GM06990 (cell line): ENCODE results near the gene LONP2.

Source experiments
- DNase-seq: peaks from one replicate; pipeline ENCODE4 v3.0.0-alpha.2; 2011; ENCODE audit not compliant: insufficient read length; ENCODE audit errors: extremely low read depth
- H3K27me3 ChIP-seq: replicated peaks from 2 replicates; pipeline ENCODE4 v1.6.0; 2011; ENCODE audit warnings: low read length; ENCODE audit not compliant: control insufficient read depth, insufficient read depth
- H3K36me3 ChIP-seq: 2 replicates; pipeline ENCODE4 v1.5.1; 2011; ENCODE audit warnings: low read length; ENCODE audit not compliant: control insufficient read depth, insufficient read depth
- H3K4me3 ChIP-seq: replicated peaks from 2 replicates; pipeline ENCODE4 v1.5.1; 2011; ENCODE audit warnings: low read depth, mild to moderate bottlenecking, control low read depth, low read length
- CTCF ChIP-seq: IDR thresholded peaks from 2 replicates; pipeline ENCODE4 v1.5.1; 2011; ENCODE audit warnings: low read length, control low read depth, mild to moderate bottlenecking, inconsistent platforms; ENCODE audit not compliant: insufficient read depth, poor library complexity, severe bottlenecking

Gene LONP2

DNA sequence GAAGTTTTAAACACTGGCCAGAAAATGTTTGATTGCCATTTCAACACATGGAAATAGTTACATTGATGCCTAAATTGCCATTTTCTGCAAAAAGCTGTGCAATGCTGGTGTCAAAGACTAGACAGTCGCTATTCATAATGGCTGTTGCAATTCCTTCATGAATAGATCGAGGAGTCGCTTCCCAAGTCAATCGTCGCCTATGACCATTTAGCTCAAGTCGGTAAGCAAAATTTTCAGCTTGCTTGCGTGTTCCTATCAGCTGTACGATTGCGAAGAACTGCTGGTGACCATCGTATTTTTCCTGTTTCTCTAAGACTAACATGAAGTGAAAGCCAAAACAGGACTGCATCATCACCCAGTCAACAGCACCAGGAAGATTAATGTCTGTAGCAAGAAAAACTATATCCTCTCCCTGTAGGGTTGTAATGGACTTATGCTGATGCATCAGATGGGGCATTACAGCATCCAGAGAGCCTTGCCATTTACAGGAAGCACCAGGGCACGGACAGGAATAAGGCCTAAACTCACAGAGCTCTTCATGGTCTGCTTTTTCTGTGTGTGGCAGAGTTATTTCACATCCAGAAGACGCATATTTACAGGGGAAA is 117.5 kb downstream of the LONP2 start:
- Histone ChIP-seq H3K27me3 (no peaks in the 10 kb centered on the region), H3K36me3 (peaks cover 2% of the 10 kb centered on the region; the same call in 1 of the 2 replicates), H3K4me3 (no peak overlapping the region)
- no peak for DNase-seq
- TF ChIP-seq CTCF, result no peak

DNA sequence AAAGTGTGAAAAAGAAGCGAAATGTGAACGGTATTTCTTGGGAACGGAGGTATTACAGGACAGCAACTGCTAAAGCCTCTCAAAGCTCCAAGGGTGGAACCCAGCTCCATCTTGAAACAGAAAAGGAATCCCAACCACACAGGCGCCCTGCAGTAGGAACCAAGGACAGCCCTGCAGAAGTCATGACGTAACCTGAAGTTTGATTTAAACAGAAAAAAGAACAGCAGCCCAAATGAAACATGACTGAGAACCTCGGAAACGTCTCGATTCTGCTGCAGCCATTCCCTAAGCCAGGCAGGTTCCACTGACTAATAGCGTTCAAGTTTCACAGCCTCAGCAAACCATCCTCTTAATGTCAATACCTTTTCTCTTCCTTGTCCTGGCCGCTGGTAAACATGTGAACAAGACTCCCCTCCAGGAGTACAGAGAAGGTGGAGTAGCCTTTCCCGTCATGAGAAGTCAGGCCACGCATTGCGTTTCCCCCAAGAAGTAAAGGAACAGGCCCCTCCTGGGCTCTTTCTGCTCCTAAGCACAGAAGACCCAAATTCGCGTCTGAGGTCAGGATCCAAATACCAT is 121.0 kb downstream of the LONP2 start:
- DNase-seq, result no peak
- Histone ChIP-seq H3K27me3 (no peaks in the 10 kb centered on the region), H3K4me3 (peak overlapping the region; percentile 75), H3K36me3 (peaks cover 2% of the 10 kb centered on the region; the same call in 1 of the 2 replicates)
- no peak for TF ChIP-seq CTCF

DNA sequence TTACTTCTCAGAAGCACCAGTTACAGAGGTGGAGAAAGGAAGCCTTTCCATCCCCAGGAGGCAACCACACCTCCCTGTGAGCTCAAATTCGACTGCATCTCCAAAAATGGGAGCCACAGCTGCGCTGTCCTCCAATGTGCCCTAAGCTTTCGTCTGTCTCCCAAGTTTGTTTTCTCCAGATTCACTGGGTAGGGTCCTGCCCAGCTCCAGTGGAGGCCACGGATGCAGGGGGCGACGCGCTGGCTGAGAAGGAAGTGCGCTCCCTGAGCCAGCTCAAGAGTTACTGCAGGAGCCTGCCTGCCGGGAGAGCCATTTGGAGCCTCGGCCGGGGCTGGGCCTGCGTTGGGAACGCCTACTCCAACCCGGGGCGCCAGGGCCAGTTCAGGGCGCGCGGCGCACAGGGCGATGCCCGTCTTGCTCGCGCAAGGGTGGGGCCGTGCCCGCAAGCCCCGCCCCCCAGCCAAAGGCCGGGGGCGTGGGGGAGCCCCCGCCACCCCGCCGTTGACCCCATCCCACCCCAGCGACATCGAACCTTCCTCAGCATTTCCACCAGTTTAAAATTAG is 121.6 kb downstream of the LONP2 start:
- H3K36me3 ChIP-seq, result peaks cover 2% of the 10 kb centered on the region; the same call in 1 of the 2 replicates
- no peak for TF ChIP-seq CTCF
- no peaks in the 10 kb centered on the region for H3K27me3 ChIP-seq
- H3K4me3 ChIP-seq, result peak overlapping the region; percentile 75
- peak; percentile 88 for DNase-seq

GRCh38 chr16:48366165-48367093 is 122.3 kb downstream of the LONP2 start:
- H3K4me3 ChIP-seq, result peak overlapping the region; percentile 75
- H3K36me3 ChIP-seq, result peaks cover 2% of the 10 kb centered on the region; the same call in 1 of the 2 replicates
- no peaks in the 10 kb centered on the region for H3K27me3 ChIP-seq
- peak; percentile 36 for DNase-seq
- TF ChIP-seq CTCF, result no peak

DNA sequence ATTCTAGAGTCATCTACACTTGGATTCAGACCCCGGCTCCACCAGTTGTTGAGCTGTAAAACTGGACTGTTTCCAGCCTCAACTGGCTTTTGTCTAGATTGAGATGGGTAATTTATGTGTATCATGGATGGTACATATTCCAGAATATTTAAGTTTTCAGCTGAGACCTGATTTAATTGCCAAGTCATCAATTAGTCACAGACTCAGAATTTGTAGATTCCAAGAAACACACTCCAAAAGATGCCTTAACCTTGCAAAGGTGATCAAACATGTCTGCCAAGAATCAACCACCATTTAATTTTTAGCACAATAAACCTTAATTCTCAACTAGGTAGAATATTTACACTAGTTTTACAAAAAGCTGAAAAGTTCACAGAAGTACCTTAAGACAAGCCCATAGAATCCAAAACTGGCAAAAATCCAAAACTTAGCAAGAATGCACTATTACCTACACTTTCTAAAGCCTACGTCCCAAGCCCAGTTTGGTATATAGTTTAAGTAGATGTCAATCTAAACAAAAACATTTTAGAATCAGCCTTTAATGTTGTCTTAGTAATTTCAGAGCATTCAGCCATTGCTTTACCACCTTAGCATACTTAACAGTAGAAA is 123.4 kb downstream of the LONP2 start:
- DNase-seq, result no peak
- TF ChIP-seq CTCF, result no peak

More for the DNA sequence above, 123.4 kb downstream of the LONP2 start:
- no peaks in the 10 kb centered on the region for H3K27me3 ChIP-seq
- H3K4me3 ChIP-seq, result no peak overlapping the region
- H3K36me3 ChIP-seq, result no peaks in the 10 kb centered on the region
